H1 (cell line): Measurements from ENCODE around the gene COL4A3. TPM values are rescaled to one million over a fixed set of nuclear protein-coding genes. Genes with fewer than 3 reads are reported as not detected.

Experiments
- CTCF ChIA-PET: fragments of 300-600 bp; sonication (Branson Sonifier 250); formaldehyde crosslinking; loops from one replicate; lab custom pipeline; 2021; ENCODE audit not compliant: partially characterized antibody; lab: Charles Lee
- POLR2A ChIA-PET: fragments of 300-600 bp; sonication (Branson Sonifier 250); formaldehyde crosslinking; loops from one replicate; lab custom pipeline; 2021; ENCODE audit warnings: inconsistent platforms; ENCODE audit not compliant: partially characterized antibody; lab: Charles Lee
- DNase-seq, 2 experiments: peaks; one replicate each; pipeline versions ENCODE4 v3.0.0 to v3.0.0-alpha.2; 2010 to 2022; ENCODE audit warnings: low spot score in 2 of 2, low read depth in 1 of 2, mixed read lengths in 1 of 2
- FAIRE-seq: peaks from 2 replicates; lab custom pipeline; 2011; peaks lifted over from hg19 to GRCh38; lab: Jason Lieb, UNC
- H2AFZ ChIP-seq: 2 replicates; pipeline ENCODE4 v1.8.1; 2012; ENCODE audit warnings: low read length, inconsistent platforms
- H2AK5ac ChIP-seq: 2 replicates; pipeline ENCODE4 v1.6.1; 2013; ENCODE audit warnings: low read depth, low read length
- H2BK120ac ChIP-seq: replicated peaks from 2 replicates; pipeline ENCODE3; 2013; ENCODE audit warnings: low read depth, low read length, inconsistent platforms
- H2BK12ac ChIP-seq: 2 replicates; pipeline ENCODE4 v1.6.1; 2013; ENCODE audit warnings: low read depth, low read length
- H2BK15ac ChIP-seq: 2 replicates; pipeline ENCODE4 v1.6.1; 2013; ENCODE audit warnings: low read length
- H2BK20ac ChIP-seq: 2 replicates; pipeline ENCODE4 v1.6.1; 2013; ENCODE audit warnings: low read length
- H2BK5ac ChIP-seq: 2 replicates; pipeline ENCODE4 v1.6.1; 2013; ENCODE audit warnings: low read depth, low read length
- H3K14ac ChIP-seq: 2 replicates; pipeline ENCODE4 v1.6.1; 2013; ENCODE audit warnings: inconsistent platforms; ENCODE audit not compliant: insufficient read length
- H3K18ac ChIP-seq: 2 replicates; pipeline ENCODE4 v1.6.1; 2013; ENCODE audit warnings: low read length; ENCODE audit errors: extremely low read depth
- H3K23ac ChIP-seq: 2 replicates; pipeline ENCODE4 v1.6.1; 2013; ENCODE audit warnings: inconsistent platforms; ENCODE audit not compliant: insufficient read length
- H3K23me2 ChIP-seq: 2 replicates; pipeline ENCODE4 v1.6.1; 2013; ENCODE audit warnings: low read depth, low read length
- H3K27ac ChIP-seq: 2 replicates; pipeline ENCODE4 v1.6.1; 2011; ENCODE audit warnings: low read depth, low read length, inconsistent platforms
- H3K27me3 ChIP-seq, 4 experiments: replicated peaks in 1 of 4; 1 replicate in 1 of 4; 2 replicates in 3 of 4; pipeline versions ENCODE4 v1.6.1 to v1.8.1; 2011 to 2013; ENCODE audit warnings: low read length in 3 of 4, mild to moderate bottlenecking in 3 of 4, inconsistent platforms in 2 of 4, mixed read lengths in 2 of 4, moderate library complexity in 1 of 4; ENCODE audit not compliant: control insufficient read depth in 3 of 4, insufficient read depth in 3 of 4; ENCODE audit errors: extremely low read depth in 1 of 4
- H3K36me3 ChIP-seq, 4 experiments: 2 replicates each; pipeline versions ENCODE4 v1.6.1 to v1.8.1; 2011 to 2013; ENCODE audit warnings: mild to moderate bottlenecking in 4 of 4, low read length in 3 of 4, moderate library complexity in 2 of 4, control low read depth in 1 of 4, inconsistent platforms in 1 of 4; ENCODE audit not compliant: insufficient read depth in 4 of 4, control insufficient read depth in 2 of 4
- H3K4ac ChIP-seq: replicated peaks from 2 replicates; pipeline ENCODE3; 2013; ENCODE audit warnings: low read length, low read depth, mixed read lengths, inconsistent platforms; ENCODE audit not compliant: insufficient read length
- H3K4me1 ChIP-seq, 4 experiments: replicated peaks in 1 of 4; 1 replicate in 1 of 4; 2 replicates in 3 of 4; pipeline versions ENCODE4 v1.6.1 to v1.8.1; 2011 to 2013; ENCODE audit warnings: low read length in 3 of 4, inconsistent platforms in 2 of 4, mixed read lengths in 1 of 4; ENCODE audit not compliant: insufficient read depth in 4 of 4, control insufficient read depth in 3 of 4
- H3K4me2 ChIP-seq, 2 experiments: 2 replicates each; pipeline versions ENCODE4 v1.6.1 to v1.8.1; 2011 to 2013; ENCODE audit warnings: low read depth in 2 of 2, low read length in 2 of 2, control low read depth in 1 of 2, inconsistent platforms in 1 of 2, mild to moderate bottlenecking in 1 of 2; ENCODE audit not compliant: insufficient read depth in 1 of 2
- H3K4me3 ChIP-seq, 4 experiments: fragments of 200-600, 300-600 bp in 1 of 4; sonication (generic), shearing (Covaris generic), sonication (Bioruptor Twin) in 1 of 4; 2 replicates each; pipeline versions ENCODE4 v1.5.1 to v1.8.1; 2011 to 2016; ENCODE audit warnings: low read length in 4 of 4, low read depth in 3 of 4, control low read depth in 2 of 4, inconsistent platforms in 2 of 4, mild to moderate bottlenecking in 2 of 4, mixed read lengths in 1 of 4, moderate library complexity in 1 of 4; ENCODE audit not compliant: insufficient read depth in 2 of 4; ENCODE audit errors: extremely low read depth in 1 of 4
- H3K56ac ChIP-seq: replicated peaks from 2 replicates; pipeline ENCODE3; 2013; ENCODE audit warnings: low read depth, mild to moderate bottlenecking, mixed read lengths, low read length, inconsistent platforms; ENCODE audit not compliant: insufficient read length
- H3K79me1 ChIP-seq: 2 replicates; pipeline ENCODE4 v1.6.1; 2013; ENCODE audit warnings: low read depth, low read length, control low read depth
- H3K79me2 ChIP-seq, 2 experiments: 2 replicates each; pipeline versions ENCODE4 v1.6.1 to v1.8.1; 2012 to 2013; ENCODE audit warnings: low read length in 2 of 2, mild to moderate bottlenecking in 2 of 2, inconsistent platforms in 1 of 2; ENCODE audit not compliant: insufficient read depth in 2 of 2, control insufficient read depth in 1 of 2
- H3K9ac ChIP-seq, 4 experiments: replicated peaks in 1 of 4; 1 replicate in 1 of 4; 2 replicates in 3 of 4; pipeline versions ENCODE4 v1.6.1 to v1.8.1; 2011 to 2013; ENCODE audit warnings: low read depth in 3 of 4, low read length in 3 of 4, control low read depth in 2 of 4, mild to moderate bottlenecking in 2 of 4, moderate library complexity in 2 of 4, inconsistent platforms in 1 of 4; ENCODE audit errors: extremely low read depth in 1 of 4
- H3K9me3 ChIP-seq, 2 experiments: 2 replicates each; pipeline versions ENCODE4 v1.6.1 to v1.8.1; 2012 to 2013; ENCODE audit warnings: mild to moderate bottlenecking in 2 of 2, moderate library complexity in 2 of 2, control low read depth in 1 of 2, inconsistent platforms in 1 of 2, low read depth in 1 of 2, low read length in 1 of 2, mixed read lengths in 1 of 2; ENCODE audit not compliant: insufficient read depth in 2 of 2
- H4K20me1 ChIP-seq, 2 experiments: replicated peaks in 1 of 2; 2 replicates each; pipeline versions ENCODE3 to v1.8.1; 2011 to 2013; ENCODE audit warnings: inconsistent platforms in 2 of 2, low read length in 2 of 2, mild to moderate bottlenecking in 1 of 2; ENCODE audit not compliant: insufficient read depth in 2 of 2, control insufficient read depth in 1 of 2
- H4K5ac ChIP-seq: 2 replicates; pipeline ENCODE4 v1.6.1; 2013; ENCODE audit warnings: low read length, low read depth, mixed read lengths, inconsistent platforms; ENCODE audit not compliant: insufficient read length
- H4K8ac ChIP-seq: 2 replicates; pipeline ENCODE4 v1.8.0; 2013; ENCODE audit warnings: mild to moderate bottlenecking, moderate library complexity, low read length, inconsistent platforms; ENCODE audit not compliant: insufficient read depth; ENCODE audit errors: extremely low read depth
- H4K91ac ChIP-seq: replicated peaks from 2 replicates; pipeline ENCODE3; 2013; ENCODE audit warnings: low read length, mixed read lengths, inconsistent platforms; ENCODE audit not compliant: insufficient read length
- SIN3A ChIP-seq, 2 experiments: IDR thresholded peaks in 1 of 2; conservative IDR thresholded peaks in 1 of 2; 2 replicates each; pipeline ENCODE4 v1.6.1; 2011 to 2012; ENCODE audit warnings: low read length in 2 of 2, improper control_type of control experiment in 1 of 2, low read depth in 1 of 2, mild to moderate bottlenecking in 1 of 2
- TAF1 ChIP-seq: IDR thresholded peaks from 2 replicates; pipeline ENCODE4 v1.6.1; 2011; ENCODE audit warnings: mild to moderate bottlenecking, low read depth, low read length
- WGBS, 2 experiments: shearing (Covaris generic) in 1 of 2; methylation state at CpG; one replicate each; pipeline versions ENCODE4 v1.1.6 to v1.1.7; 2013 to 2015; ENCODE audit warnings: low lambda C conversion rate in 2 of 2, mixed read lengths in 2 of 2, inconsistent platforms in 1 of 2, low coverage in 1 of 2, missing lambda C conversion rate in 1 of 2; ENCODE audit not compliant: insufficient replicate concordance in 2 of 2, insufficient coverage in 1 of 2, insufficient read length in 1 of 2; ENCODE audit errors: extremely low coverage in 1 of 2, missing lambda C conversion rate in 1 of 2; 5-methylcytosine and 5-hydroxymethylcytosine counted together
- polyA plus RNA-seq, 7 experiments: library from polyadenylated mRNA; depleted of rRNA in 3 of 7; stranded (reverse) in 5 of 7; unstranded in 2 of 7; fragments of >200 nt in 5 of 7; fragments of 200-250 nt in 2 of 7; gene quantifications; 1 replicate in 5 of 7; 2 replicates in 1 of 7; 4 replicates in 1 of 7; pipeline versions ENCODE4 v1.2.1 to v1.2.3, GENCODE V29; 2011 to 2013; ENCODE audit warnings: missing spikeins in 2 of 7, mixed read lengths in 2 of 7
- total RNA-seq: library from RNA; stranded (reverse); fragmentation: NEBNext Ultra II Directional; extraction: Animal tissue kit (Norgen Biotek cat#: 25700); gene quantifications from 2 replicates; pipeline ENCODE4 v1.2.1, GENCODE V29; 2021

Gene COL4A3
- total and polyA plus RNA-seq, 2 of the 8 experiments (the other 6 are each of a cell fraction or from before 2014, with no cell fraction given) = 0.12 to 0.17 TPM

GRCh38 chr2:227163485-227163997 lies 883 bp upstream of the COL4A3 start:
- no peak overlapping the region for H2BK12ac ChIP-seq
- H2BK120ac ChIP-seq = no peak overlapping the region
- H4K91ac ChIP-seq = no peak overlapping the region
- WGBS, 2 experiments = 6% methylated on average over 17 of the region's 20 CpGs; no CpG with 5 or more reads in 1 of the 2 experiments
- H3K36me3 ChIP-seq = no peaks in the 10 kb centered on the region
- H4K5ac ChIP-seq = no peak overlapping the region
- H3K27me3 ChIP-seq = peaks cover 5 to 33% (median 22%) of the 10 kb centered on the region in 4 experiments
- no peaks in the 10 kb centered on the region for H3K79me2 ChIP-seq
- H3K23ac ChIP-seq = no peak overlapping the region
- H3K4me1 ChIP-seq = peaks cover 0 to 4% (median under 1%) of the 10 kb centered on the region in 4 experiments; a peak in 2 of 7 replicates
- FAIRE-seq (no peak), DNase-seq (no peak)
- H3K56ac ChIP-seq = no peak overlapping the region
- no peak overlapping the region for H3K9ac ChIP-seq
- H3K4ac ChIP-seq = no peak overlapping the region
- no peak overlapping the region for H2BK5ac ChIP-seq
- POLR2A ChIA-PET = interaction anchor here (0.5 kb wide), 1 partner anchor 22 kb away, joined by 3 read pairs; no protein-coding TSS in a partner anchor
- peak overlapping the region; percentile 37 to 77 (median 54) for H3K4me3 ChIP-seq
- H3K79me1 ChIP-seq = no peaks in the 10 kb centered on the region
- peak overlapping the region; percentile 54 to 91 for H3K4me2 ChIP-seq
- H4K8ac ChIP-seq = no peak overlapping the region
- peak overlapping the region; percentile 93 for H2AFZ ChIP-seq
- no peak for TF ChIP-seq TAF1
- 0 out of 4 replicates have a peak, but pooled peaks of 1 of the 2 experiments have one; percentile 37 for TF ChIP-seq SIN3A (conservative IDR thresholded peaks at IDR 0.05 in 1 of 2, IDR thresholded peaks at IDR 0.05 in 1 of 2; ENCODE audit: low read depth in 1 of 2, low read length in 2 of 2)
- H3K23me2 ChIP-seq = peaks cover 15% of the 10 kb centered on the region; the same call in 1 of the 2 replicates
- H4K20me1 ChIP-seq = peaks cover 0 to 5% of the 10 kb centered on the region in 2 experiments
- H3K14ac ChIP-seq = no peak overlapping the region
- no peak overlapping the region for H2BK20ac ChIP-seq
- no peak overlapping the region for H2BK15ac ChIP-seq
- H3K18ac ChIP-seq = no peak overlapping the region
- CTCF ChIA-PET = interaction anchor here (0.7 to 1.0 kb wide), 2 partner anchors 22 to 28 kb away, joined by 3 to 4 read pairs; no protein-coding TSS in a partner anchor
- H3K9me3 ChIP-seq = no peaks in the 10 kb centered on the region
- H3K27ac ChIP-seq = no peak overlapping the region
- H2AK5ac ChIP-seq = no peak overlapping the region
